Stimulated activated naive CD8-positive, alpha-beta T cell treated with anti-CD3 and anti-CD28 coated beads, Interleukin-15, Interleukin-2, amounts not matched to agents 100 U/mL and 50 U/mL, for 24 hours (primary cell): ENCODE results near the gene BSCL2.
A peak's percentile ranks its signal among the peaks of the same experiment; 100 is the strongest.
"Not testable (repeated sequence)": the region's sequence is repeated elsewhere in the genome, so short reads cannot be mapped to it uniquely, and the experiment has no call there.

Source experiments
- ATAC-seq: fragments of 150-1000 bp; cut with Tn5 transposase; one replicate; pipeline ENCODE4 v1.10.0; 2021
- DNase-seq: peaks from one replicate; pipeline ENCODE4 v3.0.0; 2021

BSCL2 gene

DNA sequence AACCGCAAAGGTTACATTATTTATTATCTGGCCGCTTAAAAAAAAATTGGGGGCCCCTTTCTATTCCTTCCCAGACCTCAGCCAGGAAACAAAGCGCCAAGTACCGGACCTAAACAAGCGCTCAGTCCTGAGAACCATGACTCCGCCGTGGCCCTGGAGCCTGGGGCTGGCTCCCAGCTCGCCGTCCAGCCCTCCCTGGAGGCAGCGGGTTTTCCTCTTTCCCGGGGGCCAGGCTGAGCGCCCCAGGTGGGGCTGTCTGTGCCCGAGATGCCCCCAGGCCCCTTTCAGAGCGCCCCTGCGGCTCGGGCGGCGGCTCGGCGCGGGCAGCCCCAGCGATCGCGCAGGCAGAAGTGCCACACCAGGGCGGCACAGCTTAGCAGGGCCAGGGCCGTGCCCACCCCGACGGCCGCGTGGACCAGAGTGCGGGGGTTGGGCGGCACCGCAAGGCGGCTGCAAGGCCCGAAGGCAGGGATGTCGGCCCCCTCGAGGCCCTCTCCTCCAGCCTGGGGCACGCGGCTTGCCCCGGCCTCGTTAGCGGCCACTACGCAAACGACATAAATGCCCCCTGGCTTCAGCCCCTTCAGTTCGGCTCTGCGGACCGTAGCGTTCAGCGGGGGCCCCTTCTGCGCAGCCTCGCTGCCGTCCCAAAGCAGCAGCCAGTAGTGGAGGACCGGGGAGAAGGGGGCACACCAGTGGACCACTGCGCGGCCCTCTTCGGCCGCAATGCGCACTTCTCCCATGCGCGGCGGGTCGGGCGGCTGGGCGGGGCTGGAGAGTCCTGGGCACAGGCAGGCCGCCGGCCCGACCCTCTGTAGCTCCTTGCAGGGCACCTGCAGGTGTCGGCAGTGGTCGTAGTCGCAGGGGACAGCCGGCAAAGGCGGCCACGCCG is 19.5 kb downstream of the BSCL2 start:
- ATAC-seq (peak; percentile 20), DNase-seq (no peak)

DNA sequence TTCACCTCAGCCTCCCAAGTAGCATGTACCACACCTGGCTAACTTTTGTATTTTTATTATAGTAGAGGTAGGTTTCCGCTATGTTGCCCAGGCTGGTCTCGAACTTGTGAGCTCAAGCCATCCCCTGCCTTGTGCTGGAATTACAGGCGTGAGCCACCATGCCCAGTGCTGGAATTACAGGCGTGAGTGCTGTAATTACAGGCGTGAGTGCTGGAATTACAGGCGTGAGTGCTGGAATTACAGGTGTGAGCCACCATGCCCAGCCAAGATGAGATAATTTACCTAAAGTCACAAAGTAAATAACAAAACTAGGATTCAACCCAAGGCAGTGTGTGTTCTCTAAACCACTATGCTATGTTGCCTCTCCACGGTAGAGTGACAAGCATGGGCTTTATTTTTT is 24.7 kb downstream of the BSCL2 start:
- no peak for DNase-seq
- ATAC-seq = no peak

DNA sequence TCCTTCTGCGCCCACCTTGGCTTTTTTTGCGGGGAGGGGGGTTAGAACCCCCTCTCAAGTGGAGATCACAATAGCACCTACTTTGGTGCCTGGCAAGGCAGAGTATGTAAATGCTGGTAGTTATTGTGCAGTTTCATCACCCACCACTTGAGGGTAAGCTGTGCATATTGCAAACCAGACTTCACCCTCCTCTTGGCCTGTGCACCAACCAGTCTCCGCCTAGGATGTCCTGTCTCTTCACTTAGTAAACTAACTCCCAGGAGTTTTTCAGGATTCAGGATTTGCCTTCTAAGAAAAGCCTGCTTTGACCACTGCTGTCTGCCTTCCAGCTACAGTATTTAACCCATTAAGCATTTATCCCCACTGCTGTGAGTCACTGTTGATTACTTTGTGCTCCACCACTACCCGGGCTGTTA is 26.4 kb downstream of the BSCL2 start:
- peak; percentile 85 for ATAC-seq
- DNase-seq = no peak

DNA sequence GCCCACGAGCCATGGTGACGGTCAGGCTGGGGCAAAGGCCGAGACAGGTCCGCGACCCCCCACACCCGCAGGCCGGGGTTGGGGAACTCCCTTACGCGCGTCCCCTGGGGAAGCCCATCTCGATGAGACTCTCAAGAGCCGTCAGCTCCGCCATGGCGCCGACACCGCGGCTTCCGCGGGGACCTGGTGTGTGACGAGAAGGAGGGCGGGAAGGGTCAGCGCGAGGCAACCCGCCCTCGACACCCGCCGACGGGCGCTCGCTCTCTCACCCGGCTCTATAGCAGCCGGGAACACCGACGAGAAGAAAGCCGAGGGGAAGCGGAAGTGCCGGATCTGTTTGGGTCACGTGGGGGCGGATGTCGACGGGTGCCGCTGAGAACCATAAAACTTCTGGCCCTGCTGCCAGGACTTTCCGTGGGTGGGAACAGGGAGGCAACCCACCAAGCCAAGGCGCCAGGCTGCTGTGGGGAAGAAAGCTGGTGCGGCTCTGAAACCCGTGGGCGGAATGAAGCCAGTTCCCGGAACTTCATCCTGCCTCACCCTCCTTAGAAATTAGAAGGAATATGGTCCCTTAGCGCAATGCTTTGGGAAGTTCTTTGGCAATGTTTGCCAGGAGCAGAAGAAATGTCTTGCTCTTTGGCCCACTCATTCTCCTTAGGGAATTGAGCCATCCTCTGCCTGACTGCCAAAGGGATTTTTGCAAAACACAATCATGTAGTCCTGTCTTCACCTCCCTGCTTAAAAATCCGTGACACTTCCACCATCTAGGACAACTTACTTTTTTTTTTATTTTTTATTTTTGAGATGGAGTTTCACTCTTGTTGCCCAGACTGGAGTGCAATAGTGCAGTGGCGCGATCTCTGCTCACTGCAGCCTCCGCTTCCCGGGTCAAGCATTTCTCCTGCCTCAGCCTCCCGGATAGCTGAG is 28.2 kb downstream of the BSCL2 start, which contains the start of gene UBXN1:
Gene UBXN1 (minus strand): TSS at position 304 of the 927 bp plus-strand sequence. CDS start 150 bp downstream, at position 154.
- DNase-seq (peak; percentile 89), ATAC-seq (peak; percentile 87)

DNA sequence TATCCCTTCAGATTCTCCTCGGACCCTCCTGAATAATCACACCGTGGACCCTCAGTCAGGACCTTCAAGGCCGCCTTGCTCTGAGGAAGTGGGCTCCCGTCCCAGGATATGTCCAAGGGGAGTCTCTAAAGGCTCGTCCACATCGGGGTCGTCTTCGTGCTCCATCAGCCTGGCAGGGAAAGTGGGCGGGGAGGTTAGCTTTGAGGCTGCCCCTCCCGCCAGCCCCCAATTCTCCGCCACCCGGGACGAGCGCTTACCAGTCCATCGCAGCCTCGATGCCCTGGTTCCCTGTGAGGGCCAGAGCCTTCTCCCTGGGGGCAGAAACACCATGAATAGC is 28.8 kb downstream of the BSCL2 start:
- ATAC-seq = no peak
- no peak for DNase-seq

DNA sequence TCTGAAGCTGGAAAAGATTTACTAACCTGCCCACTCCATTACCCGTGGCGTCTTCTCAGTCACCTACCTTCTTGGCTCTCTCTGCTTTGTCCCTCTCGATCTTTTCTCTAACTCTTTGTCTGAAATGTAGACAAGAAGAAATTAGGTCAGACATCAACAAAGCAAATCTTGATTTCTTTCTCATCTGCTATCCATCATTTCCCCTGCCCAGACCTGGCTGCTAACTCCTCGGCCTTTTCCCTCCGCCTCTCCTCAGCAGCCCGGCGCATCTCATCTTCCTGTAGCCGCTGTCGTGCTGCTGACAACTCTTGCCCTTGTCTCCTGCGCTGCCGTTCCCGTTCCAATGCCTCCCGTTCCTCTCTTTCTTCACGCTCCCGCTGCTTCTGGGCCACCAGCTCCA is 29.5 kb downstream of the BSCL2 start:
- no peak for DNase-seq
- ATAC-seq = no peak

DNA sequence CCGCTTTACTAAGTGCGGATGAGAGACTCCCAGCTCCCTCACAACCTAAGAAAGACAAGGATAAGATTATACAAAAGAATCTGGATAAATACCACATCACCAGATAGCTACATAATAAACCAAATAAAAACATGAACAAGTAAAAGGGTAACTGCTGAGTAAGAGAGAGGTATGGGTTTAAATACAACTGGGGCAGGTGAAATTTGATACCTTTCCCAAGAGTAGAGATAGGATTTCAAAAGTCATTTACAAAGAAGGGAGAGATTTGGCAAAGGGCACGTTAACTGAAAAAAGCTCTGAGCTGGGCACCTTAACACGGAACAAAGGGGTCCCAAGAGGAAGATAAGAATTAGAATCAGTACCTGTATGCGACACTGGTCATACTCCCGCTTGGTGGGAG is 30.1 kb downstream of the BSCL2 start:
- no peak for DNase-seq
- no peak for ATAC-seq

DNA sequence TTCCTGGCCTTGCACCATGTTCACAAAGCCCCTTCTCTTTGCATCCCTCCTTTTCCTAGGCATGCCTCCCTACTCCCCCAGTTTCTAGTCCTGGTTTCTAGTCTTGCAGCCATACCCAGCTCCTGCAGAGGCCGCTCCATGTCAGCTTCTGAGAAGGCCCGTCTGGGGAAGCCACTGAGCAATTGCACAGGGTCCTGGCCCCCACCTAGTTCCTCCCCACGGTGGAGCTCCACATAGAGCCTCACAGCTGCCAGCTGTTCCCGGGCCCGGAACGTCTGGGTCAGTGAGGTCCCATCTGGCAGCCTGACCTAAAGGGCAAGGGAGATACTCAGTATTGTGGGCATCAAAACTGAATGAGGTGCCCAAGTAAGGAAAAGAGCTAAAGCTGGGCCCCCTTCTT is 30.5 kb downstream of the BSCL2 start:
- no peak for DNase-seq
- no peak for ATAC-seq

DNA sequence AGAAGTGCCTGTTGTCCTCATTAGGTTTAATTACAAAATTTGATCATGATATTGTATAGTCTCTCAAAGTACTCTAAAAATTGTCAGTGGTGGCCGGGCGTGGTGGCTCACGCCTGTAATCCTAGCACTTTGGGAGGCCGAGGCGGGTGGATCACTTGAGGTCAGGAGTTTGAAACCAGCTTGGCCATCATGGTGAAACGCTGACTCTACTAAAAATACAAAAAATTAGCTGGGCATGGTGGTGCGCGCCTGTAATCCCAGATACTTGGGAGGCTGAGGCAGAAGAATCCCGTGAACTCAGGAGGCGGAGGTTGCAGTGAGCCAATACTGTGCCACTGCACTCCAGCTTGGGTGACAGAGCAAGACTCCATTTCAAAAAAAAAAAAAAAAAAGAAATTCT is 31.8 kb downstream of the BSCL2 start:
- not testable (repeated sequence) for DNase-seq, ATAC-seq

DNA sequence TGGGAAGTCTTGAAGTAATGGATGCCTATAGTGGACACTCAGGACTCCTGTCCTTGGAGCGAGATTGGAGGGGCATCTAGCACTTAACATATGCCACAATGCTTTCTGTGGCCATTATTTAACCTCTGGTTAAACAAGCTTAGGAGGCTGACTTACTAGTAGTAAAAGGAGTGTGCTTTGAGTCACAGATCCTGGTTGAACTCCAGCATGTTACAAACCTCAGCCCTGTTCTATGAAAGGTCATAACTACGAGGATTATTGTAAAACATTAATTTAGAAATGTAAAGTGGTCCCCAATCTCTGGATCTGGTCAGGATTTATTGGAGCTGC is 34.1 kb downstream of the BSCL2 start:
- no peak for ATAC-seq
- DNase-seq = no peak

DNA sequence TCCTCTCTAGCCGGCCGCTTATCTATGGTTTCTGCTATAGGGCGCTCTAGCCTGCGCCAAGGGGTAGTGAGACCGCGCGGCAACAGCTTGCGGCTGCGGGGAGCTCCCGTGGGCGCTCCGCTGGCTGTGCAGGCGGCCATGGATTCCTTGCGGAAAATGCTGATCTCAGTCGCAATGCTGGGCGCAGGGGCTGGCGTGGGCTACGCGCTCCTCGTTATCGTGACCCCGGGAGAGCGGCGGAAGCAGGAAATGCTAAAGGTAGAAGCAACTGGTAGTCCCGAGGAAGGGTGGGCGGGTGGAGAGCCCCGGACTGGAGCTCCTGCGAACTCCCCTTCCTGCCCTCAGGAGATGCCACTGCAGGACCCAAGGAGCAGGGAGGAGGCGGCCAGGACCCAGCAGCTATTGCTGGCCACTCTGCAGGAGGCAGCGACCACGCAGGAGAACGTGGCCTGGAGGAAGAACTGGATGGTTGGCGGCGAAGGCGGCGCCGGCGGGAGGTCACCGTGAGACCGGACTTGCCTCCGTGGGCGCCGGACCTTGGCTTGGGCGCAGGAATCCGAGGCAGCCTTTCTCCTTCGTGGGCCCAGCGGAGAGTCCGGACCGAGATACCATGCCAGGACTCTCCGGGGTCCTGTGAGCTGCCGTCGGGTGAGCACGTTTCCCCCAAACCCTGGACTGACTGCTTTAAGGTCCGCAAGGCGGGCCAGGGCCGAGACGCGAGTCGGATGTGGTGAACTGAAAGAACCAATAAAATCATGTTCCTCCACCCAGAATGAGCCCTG is 35.4 kb downstream of the BSCL2 start, which contains the start of the genes LBHD1 and UQCC3:
Gene LBHD1 (minus strand): TSS at position 660 of the 782 bp plus-strand sequence. CDS start 2,236 bp downstream, outside the sequence.
Gene UQCC3 (plus strand): TSS at position 66 of the 782 bp plus-strand sequence. CDS start 73 bp downstream, at position 139.
- DNase-seq = peak; percentile 88
- ATAC-seq = peak; percentile 94

DNA sequence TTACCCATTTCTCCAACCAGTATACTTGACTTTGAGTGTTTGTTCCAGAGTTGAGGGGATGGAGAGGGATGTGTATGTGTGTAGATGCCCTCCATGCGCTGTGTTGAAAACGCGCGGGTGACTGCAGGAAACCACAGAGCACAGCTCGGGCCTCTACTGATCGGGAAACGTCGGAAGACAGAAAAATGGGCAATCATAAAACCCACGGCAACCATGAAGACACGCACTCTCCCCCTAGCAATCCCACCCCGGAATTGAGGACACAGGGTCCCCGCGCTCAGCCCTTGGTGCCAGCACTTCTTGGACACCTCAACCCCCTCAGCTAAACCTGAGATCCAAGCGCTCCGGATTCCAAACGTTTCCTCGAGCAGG is 36.0 kb downstream of the BSCL2 start:
- no peak for DNase-seq
- no peak for ATAC-seq

DNA sequence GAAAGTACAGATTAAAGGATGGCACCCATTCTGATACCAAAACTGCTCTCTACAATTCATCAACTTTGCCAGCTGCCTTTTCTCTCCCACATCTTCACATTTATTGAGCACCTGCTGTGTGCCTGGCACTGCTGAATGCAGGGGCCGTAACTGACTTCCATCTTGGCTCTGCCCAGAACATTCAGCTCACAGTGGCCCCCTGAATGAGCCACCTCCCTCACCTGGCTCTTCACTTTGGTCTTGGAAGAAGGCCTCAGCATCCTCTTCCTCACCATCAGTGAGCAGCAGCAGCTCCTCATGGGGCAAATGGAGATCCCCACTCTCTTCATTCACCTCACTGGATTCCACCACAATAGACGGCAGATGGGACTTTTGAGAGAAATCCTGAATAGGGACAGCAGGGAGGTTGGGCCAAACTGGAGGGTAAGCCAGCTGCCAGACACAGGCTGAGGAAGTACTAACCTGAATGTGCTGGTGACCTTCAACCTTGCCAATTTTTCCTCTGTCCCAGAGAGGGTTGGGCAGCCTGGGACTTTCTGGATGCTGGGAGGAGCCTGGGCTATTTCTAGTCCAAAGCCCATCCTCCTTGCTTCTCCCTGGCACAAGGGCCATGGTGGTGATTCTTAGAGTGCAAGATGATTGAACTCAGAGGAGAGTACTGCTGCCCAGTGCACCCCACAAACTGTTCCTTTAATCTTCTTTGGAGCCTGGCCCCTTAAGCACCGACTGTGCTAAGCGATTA is 37.6 kb downstream of the BSCL2 start:
- DNase-seq (no peak), ATAC-seq (no peak)

DNA sequence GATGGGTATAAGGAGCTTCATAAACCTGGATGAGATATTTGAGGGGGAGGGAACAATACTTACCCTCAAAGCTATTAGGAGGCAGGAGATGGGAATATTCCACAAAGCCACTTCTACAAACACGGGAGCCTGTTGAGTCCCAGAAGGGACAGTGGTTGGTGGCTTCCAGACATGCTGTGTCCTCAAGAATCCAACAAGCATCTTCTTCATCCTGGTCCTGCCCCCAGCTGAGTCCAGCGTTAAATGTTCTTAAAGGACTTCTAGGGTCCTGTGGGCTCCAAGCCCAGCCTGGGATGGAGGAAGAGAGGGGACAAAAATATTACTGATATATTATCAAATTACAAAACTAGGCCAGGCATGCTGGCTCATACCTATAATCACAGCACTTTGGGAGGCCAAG is 39.8 kb downstream of the BSCL2 start:
- ATAC-seq (no peak), DNase-seq (no peak)

DNA sequence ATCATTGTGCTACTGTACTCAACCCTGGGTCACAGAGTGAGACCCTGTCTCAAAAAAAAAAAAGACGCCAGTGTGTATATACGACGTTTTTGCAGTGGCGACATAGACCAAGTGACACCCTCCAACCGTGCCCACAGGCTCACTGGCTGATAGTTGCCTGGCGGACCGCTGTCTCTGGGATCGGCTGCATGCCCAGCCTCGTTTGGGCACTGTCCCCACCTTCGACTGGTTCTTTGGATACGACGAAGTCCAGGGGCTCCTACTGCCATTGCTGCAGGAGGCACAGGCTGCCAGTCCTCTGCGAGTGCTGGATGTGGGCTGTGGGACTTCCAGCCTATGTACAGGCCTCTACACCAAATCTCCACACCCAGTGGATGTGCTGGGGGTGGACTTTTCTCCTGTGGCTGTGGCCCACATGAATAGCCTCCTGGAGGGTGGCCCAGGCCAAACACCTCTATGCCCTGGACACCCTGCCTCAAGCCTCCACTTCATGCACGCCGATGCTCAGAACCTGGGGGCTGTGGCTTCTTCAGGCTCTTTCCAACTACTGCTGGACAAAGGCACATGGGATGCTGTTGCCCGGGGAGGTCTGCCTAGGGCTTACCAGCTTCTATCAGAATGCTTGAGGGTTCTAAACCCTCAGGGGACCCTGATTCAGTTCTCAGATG is 40.8 kb downstream of the BSCL2 start:
- ATAC-seq (no peak), DNase-seq (no peak)

DNA sequence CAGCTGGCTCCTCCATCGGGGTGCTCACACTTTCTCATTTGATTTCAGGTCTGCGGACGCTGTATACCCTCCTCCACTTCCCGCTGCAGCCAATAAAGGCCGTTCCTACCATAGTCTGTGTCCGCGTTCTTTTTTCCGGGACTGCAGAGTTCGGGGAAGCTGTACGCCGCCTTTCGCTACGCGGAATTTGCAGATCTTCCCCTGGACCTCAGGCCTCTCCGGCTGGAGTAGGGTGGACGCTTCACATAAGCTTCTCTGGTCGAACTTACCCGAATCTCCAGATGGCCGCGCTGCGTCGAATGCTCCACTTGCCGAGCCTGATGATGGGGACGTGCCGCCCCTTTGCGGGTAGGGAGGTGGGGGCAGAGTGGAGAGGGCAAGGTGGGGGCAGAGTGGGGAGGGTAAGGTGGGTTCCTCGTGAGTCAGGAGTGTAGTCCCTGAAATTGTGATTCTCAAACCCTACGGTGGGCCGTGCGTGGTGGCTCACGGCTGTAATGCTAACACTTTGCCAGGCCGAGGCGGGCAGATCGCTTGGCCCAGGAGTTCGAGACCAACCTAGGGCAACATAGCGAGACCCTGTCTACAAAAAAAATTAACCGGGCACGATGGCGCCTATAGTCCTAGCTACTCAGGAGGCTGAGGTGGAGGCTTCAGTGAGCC is 41.5 kb downstream of the BSCL2 start:
- DNase-seq = peak; percentile 74

DNA sequence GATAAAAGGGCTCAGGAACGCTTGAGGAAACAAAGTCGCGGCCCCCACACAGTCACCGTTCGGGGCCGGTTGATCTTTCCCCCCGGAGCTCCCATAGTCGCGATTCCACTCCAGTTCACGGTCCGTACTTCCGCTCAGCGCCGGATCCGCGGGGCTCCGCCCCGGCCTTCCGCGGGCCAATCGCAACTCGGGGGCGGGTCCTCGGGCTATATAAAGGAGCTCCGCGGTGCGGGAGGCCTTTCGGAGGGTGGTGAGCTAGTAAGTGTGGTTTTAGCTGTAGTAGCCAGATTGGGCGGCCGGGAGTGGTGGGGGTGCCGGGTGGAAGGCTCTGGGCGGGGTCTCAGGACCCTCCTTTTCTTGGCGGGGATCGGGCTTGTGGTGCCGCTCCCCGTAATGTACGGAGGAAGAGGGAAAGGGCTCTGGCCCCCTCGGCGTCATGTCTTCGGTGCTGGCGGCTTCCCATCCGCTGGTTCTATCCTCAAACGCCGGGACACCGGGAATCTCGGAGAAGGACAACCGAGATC is 42.1 kb downstream of the BSCL2 start, which contains the start of the genes C11orf98 and CSKMT:
Gene C11orf98 (minus strand): TSS at position 136 of the 524 bp plus-strand sequence. CDS start 41 bp downstream, at position 95.
Gene CSKMT (plus strand): TSS at position 238 of the 524 bp plus-strand sequence. CDS start 568 bp downstream, outside the sequence.
- ATAC-seq = peak; percentile 89

More for the DNA sequence above, 41.5 kb downstream of the BSCL2 start:
- peak; percentile 21 for ATAC-seq

DNA sequence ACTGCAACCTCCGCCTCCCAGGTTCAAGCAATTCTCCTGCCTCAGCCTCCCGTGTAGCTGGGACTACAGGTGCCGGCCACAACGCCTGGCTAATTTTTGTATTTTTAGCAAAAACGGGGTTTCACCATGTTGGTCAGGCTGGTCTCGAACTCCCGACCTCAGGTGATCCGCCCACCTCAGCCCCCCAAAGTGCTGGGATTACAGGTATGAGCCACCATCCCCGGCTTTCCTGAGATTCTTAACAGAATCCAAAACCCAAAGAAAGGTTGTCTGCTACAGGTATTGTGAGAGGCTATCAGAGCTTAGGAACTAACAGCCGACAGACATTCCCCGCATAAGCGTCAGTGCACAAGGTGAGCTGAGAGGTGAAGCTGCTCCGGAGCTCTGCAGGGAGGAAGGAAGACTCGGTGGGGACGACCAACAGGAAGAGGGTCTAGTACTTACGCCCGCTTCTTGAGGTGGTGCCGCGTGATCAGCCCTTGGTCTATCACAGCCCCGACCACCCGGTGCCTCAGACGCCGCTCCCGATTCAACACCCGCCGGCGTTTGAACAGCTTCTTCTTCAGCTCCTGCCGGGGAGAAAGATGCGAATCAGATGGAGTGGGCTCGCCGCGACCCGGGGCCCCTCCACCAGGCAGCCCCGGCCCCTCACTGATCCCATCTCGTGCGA is 42.7 kb downstream of the BSCL2 start:
- ATAC-seq (peak; percentile 36), DNase-seq (peak; percentile 62)

More for the DNA sequence above, 42.1 kb downstream of the BSCL2 start, which contains the start of the genes C11orf98 and CSKMT:
- peak; percentile 97 for DNase-seq
